T1000 (cell line): Measurements from ENCODE around the gene ARHGAP45.

Experiments used
- DNase-seq: peaks from one replicate; lab custom pipeline; 2025; ENCODE audit warnings: mixed read lengths; lab: John Stamatoyannopoulos, UW

The ARHGAP45 gene

DNA sequence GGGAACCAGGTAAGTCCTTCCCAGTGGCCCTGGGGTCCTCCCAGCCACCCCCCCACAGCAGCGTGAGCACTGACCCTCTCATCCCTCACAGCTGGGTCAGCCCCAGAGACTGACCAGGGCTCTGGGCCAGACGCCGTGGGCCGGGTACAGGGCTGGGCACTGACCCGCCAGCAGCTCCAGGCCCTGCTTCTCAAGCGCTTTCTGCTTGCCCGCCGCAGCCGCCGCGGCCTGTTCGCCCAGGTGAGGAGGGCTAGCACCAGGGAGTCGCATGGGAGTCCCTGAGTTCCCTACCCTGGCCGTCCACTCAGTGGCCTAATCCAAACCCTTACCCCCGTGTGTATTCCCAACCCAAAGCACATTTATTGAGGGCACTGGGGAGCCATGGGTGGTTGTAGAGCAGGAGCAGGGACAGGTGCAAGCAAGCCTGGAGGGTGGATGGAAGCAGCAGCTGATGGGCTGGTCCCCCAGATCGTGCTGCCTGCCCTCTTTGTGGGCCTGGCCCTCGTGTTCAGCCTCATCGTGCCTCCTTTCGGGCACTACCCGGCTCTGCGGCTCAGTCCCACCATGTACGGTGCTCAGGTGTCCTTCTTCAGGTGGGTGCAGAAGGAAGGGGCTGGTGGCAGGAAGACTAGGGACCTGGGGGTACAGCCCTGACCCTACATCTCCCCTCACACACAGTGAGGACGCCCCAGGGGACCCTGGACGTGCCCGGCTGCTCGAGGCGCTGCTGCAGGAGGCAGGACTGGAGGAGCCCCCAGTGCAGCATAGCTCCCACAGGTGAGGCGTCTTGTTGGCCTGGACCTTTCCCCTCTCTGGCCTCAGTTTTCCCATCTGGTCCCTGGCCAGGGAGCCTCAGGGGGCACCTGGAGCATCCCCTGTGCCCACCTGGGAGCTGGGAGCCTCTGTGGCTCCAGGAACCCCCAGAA, 12.6 kb upstream of the ARHGAP45 start:
- no peak for DNase-seq

GRCh38 chr19:1055028-1055425, 11.9 kb upstream of the ARHGAP45 start:
- no peak for DNase-seq

DNA sequence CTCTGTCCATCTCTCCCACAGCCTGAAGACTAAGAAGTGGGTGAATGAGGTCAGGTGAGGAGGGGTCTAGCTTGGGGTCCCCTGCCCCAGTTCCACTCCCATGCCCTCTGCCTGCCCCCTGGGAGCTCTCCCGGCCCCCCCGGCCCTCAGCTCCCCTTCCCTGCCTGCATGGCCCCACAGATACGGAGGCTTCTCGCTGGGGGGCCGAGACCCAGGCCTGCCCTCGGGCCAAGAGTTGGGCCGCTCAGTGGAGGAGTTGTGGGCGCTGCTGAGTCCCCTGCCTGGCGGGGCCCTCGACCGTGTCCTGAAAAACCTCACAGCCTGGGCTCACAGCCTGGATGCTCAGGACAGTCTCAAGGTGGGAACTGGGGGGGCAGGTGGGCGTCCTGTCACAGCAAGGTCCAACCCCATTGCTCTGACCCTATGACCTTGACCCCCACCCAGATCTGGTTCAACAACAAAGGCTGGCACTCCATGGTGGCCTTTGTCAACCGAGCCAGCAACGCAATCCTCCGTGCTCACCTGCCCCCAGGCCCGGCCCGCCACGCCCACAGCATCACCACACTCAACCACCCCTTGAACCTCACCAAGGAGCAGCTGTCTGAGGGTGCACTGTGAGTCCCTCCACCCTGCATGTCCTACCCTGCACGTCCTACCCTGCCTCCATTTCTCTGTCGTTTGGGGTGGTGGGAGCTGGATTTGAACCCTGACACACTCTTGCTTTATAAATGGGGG, 10.9 kb upstream of the ARHGAP45 start:
- no peak for DNase-seq

DNA sequence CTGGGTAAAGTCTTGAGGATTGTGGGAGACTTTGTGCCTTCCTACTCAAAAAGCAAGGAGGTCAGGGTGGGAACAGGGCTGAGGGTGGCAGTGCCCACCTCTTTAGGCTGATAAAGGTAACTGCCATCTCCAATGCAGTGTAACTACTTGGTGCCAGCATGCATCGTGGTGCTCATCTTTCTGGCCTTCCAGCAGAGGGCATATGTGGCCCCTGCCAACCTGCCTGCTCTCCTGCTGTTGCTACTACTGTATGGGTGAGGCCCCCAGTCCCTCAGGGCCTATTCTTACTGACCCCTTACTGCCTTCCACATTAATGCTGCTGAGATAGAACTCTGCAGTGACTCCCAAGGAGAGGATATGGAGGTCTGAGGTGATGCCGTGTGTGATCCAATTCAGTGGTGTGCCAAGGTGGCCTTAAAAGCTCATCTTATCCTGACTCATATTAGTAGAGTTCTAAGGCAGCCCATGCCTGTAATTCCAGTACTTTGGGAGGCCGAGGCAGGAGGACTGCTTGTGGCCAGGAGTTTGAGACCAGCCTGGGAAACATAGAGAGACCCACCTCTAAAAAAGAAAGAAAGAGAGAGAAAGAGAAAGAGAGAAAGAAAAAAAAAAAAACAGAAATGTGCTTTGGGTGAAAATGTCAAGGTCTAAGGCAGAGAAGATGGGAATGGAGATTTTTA, 9.7 kb upstream of the ARHGAP45 start:
- peak; percentile 51 for DNase-seq

DNA sequence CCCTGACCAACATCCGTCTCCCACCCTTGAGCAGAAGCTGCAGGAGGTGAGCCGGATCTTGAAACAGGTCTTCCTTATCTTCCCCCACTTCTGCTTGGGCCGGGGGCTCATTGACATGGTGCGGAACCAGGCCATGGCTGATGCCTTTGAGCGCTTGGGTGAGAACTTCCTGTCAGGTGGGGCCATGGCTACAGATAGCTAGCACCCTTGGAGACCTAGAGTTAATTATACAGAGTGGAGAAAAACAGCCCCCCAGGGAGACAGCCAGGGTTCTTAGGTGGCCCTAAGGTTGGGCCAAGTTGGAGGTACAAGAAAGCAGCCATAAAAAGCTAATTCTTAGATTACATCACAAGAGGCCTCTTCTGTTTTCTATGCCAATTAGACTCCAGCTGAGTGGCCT, 8.9 kb upstream of the ARHGAP45 start:
- no peak for DNase-seq

DNA sequence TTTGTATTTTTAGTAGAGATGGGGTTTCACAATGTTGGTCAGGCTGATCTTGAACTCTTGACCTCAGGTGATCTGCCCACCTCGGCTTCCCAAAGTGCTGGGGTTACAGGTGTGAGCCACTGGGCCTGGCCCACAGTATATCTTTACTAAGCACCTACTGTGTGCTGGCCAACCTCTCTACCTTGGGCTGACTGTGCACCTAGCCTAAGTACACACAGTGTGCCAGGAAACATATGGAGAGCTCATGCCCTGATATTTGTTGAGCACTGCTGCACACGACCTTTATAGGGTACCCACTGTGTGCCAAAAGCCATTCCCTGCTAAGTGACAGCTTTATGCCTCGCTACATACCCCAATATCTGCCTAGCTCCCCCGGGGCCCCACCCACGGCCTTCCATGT, 6.3 kb upstream of the ARHGAP45 start:
- DNase-seq, result no peak

- no peak for DNase-seq
Measured at GRCh38 chr19:1061987-1062386, 5.0 kb upstream of the ARHGAP45 start.

DNA sequence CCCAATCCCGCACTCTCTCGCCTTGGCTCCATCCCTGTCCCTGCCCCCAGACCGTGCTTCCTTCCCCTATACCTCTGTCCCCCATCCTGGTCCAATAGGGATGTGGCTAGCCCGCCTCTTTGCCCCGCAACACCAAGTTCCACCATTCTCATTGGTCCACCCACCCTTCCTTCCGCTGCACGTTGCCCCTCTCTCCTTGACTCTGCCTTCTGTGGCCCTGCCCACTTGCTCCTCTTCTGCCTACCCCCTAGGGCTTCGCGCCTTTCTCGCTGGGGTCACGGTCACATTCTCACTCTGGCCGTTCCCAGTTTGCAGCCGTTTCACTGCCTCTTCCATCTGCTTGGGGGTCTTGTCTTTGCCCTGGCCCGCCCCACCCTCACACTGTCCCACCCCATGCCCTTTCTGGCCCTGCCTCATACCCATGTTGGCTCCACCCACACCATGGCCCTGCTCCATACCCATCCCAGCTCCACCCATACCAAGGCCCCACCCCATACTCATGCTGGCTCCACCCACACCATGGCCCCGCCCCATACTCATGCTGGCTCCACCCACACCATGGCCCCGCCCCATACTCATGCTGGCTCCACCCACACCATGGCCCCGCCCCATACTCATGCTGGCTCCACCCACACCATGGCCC, 4.5 kb upstream of the ARHGAP45 start:
- DNase-seq, result no peak

DNA sequence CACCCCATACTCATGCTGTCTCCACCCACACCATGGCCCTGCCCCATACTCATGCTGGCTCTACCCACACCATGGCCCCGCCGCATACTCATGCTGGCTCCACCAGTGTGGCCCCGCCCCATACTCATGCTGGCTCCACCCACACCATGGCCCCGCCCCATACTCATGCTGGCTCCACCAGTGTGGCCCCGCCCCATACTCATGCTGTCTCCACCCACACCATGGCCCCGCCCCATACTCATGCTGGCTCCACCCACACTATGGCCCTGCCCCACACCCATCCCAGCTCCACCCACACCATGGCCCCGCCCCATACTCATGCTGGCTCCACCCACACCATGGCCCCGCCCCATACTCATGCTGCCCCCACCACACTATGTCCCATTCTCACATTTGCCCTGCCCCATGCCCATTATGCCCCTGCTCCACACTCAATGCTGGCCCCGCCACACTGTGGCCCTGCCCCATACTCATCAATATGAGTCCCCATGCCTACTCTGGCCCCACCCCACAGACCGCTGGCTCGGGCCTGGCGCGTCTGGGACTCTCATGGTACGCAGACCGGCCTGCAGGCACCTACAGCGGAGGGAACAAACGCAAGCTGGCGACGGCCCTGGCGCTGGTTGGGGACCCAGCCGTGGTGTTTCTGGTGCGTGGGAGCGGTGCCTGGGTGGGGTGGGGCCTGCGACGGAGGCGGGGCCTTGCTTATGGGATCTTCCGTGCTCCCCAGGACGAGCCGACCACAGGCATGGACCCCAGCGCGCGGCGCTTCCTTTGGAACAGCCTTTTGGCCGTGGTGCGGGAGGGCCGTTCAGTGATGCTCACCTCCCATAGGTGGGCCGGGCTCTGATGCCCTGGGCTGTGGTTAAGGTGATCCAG, 3.7 kb upstream of the ARHGAP45 start:
- peak; percentile 82 for DNase-seq

DNA sequence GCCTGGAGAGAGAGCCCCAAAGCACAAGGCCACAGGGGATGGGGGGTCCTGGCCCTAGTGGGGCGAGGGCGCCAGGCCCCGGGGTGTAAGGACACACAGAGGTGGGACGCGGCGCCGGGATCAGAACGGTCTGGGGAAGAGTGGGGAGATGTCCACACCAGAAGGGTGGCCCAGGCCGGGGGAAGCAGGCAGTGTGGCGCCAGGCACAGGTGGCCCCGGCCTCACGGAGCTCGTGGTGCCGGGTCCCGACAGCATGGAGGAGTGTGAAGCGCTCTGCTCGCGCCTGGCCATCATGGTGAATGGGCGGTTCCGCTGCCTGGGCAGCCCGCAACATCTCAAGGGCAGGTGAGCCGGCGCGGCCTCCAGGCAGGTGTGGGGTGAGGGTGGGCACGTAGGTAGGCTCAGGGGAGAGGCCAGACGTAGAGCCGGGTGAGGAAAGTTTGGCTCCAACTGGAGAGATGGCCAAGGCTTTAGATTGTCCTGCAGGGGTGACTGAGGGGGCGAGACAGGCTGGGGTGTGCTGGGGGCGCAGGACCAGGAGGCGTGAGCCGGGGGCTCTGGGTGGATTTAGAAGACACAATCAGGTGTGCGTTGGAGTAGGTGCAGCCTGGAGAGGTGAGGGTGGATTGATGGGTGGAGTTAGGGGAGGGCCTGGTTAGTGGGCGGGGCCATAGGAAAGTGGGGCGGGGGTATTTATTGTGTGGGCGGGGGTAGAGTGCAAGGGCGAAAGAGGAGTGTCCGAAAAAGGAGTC, 2.9 kb upstream of the ARHGAP45 start:
- DNase-seq, result no peak

DNA sequence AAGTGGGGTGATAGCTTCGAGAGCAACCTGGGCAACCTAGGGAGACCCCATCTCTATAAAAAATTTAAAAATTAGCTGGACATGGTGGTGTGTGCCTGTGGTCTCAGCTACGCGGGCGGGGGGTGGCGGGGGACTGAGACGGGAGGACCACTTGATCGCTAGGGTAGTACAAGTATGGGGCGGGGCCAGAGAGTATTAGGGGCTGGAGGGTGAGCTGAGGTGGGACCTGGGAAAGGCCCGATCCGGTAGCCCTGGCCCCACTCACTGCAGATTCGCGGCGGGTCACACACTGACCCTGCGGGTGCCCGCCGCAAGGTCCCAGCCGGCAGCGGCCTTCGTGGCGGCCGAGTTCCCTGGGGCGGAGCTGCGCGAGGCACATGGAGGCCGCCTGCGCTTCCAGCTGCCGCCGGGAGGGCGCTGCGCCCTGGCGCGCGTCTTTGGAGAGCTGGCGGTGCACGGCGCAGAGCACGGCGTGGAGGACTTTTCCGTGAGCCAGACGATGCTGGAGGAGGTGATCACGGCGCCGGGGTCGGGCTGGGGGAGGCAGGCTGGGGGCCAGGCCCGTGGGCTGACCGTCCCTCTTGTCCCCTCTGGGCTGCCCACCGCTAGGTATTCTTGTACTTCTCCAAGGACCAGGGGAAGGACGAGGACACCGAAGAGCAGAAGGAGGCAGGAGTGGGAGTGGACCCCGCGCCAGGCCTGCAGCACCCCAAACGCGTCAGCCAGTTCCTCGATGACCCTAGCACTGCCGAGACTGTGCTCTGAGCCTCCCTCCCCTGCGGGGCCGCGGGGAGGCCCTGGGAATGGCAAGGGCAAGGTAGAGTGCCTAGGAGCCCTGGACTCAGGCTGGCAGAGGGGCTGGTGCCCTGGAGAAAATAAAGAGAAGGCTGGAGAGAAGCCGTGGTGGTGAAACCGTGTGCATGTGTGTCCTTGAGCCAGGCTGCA, 2.0 kb upstream of the ARHGAP45 start:
- no peak for DNase-seq

GRCh38 chr19:1065606-1066109, 1.3 kb upstream of the ARHGAP45 start:
- no peak for DNase-seq

GRCh38 chr19:1066251-1066747, 668 bp upstream of the ARHGAP45 start:
- DNase-seq, result no peak

GRCh38 chr19:1067341-1067957, 482 bp downstream of the ARHGAP45 start:
- DNase-seq, result no peak

- no peak for DNase-seq
Measured at GRCh38 chr19:1068009-1069001, 1.3 kb downstream of the ARHGAP45 start.

- no peak for DNase-seq
Measured at GRCh38 chr19:1069009-1069779, 2.2 kb downstream of the ARHGAP45 start.
